Measurements from ENCODE around the gene TNFSF11.
"Not testable (repeated sequence)": the region's sequence is repeated elsewhere in the genome, so short reads cannot be mapped to it uniquely, and the experiment has no call there.

The TNFSF11 gene

DNA sequence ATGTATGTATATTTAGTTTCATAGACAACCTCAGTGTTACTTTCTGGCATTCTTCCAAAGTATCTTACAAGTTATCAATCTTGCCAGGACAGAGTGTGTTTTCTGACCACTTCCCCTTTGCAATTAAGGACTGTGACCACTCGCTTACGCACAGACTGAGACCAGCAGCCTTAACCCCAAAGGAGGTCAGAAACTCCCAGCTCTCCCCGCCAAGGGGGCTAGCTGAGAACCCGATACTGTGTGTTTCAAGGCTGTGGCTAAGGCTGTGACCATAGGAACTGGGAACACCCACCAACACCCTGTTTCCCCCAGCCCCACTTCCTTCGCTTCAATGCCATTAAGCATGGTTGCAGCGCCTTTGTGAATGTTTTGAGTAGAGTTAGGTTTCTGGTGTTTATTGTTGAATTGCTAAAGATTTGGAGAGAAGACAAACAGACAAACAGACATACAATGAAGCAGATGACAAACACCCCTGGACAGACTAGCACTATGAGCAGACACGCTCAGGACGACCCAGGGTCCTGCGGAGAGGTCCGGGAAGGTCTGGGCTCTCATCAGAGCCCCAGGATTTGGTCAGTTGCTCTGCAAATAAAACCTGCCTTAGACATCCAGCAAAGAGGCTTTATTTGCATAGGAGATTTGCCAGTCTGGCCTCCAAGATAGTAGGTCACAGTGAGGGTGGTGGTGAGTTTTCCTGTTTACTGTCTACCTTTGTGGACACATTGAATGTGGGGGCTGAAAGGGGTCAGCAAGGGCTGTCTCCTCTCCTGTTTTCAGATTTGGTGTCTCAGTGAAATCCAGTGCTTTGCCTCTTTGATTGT is 25.0 kb upstream of the TNFSF11 start:
- peaks cover 4% of the 10 kb centered on the region for H3K27me3 Mint-ChIP-seq
- no peaks in the 10 kb centered on the region for H3K36me3 Mint-ChIP-seq (ENCODE audit: low read depth)
- peaks cover 39% of the 10 kb centered on the region for H3K4me1 Mint-ChIP-seq
- H3K4me3 Mint-ChIP-seq, result peak overlapping the region; percentile 47
- ATAC-seq (peak; percentile 57), DNase-seq (peak; percentile 23)
- peak overlapping the region; percentile 83 for H3K27ac Mint-ChIP-seq
- H3K9me3 Mint-ChIP-seq, result no peaks in the 10 kb centered on the region

GRCh38 chr13:42549552-42549936 is 24.4 kb upstream of the TNFSF11 start:
- H3K27ac Mint-ChIP-seq, result peak overlapping the region; percentile 83
- H3K4me3 Mint-ChIP-seq, result peak overlapping the region; percentile 47
- no peaks in the 10 kb centered on the region for H3K9me3 Mint-ChIP-seq
- DNase-seq, result peak; percentile 32
- H3K36me3 Mint-ChIP-seq (ENCODE audit: low read depth), result no peaks in the 10 kb centered on the region
- ATAC-seq, result peak; percentile 87
- H3K27me3 Mint-ChIP-seq, result peaks cover 4% of the 10 kb centered on the region
- peaks cover 39% of the 10 kb centered on the region for H3K4me1 Mint-ChIP-seq

GRCh38 chr13:42551611-42552010 is 22.3 kb upstream of the TNFSF11 start:
- ATAC-seq (no peak), DNase-seq (no peak)
- H3K4me3 Mint-ChIP-seq, result no peak overlapping the region
- H3K9me3 Mint-ChIP-seq, result no peaks in the 10 kb centered on the region
- H3K27ac Mint-ChIP-seq, result no peak overlapping the region
- H3K36me3 Mint-ChIP-seq (ENCODE audit: low read depth), result no peaks in the 10 kb centered on the region
- H3K4me1 Mint-ChIP-seq, result peaks cover 39% of the 10 kb centered on the region
- peaks cover 4% of the 10 kb centered on the region for H3K27me3 Mint-ChIP-seq

DNA sequence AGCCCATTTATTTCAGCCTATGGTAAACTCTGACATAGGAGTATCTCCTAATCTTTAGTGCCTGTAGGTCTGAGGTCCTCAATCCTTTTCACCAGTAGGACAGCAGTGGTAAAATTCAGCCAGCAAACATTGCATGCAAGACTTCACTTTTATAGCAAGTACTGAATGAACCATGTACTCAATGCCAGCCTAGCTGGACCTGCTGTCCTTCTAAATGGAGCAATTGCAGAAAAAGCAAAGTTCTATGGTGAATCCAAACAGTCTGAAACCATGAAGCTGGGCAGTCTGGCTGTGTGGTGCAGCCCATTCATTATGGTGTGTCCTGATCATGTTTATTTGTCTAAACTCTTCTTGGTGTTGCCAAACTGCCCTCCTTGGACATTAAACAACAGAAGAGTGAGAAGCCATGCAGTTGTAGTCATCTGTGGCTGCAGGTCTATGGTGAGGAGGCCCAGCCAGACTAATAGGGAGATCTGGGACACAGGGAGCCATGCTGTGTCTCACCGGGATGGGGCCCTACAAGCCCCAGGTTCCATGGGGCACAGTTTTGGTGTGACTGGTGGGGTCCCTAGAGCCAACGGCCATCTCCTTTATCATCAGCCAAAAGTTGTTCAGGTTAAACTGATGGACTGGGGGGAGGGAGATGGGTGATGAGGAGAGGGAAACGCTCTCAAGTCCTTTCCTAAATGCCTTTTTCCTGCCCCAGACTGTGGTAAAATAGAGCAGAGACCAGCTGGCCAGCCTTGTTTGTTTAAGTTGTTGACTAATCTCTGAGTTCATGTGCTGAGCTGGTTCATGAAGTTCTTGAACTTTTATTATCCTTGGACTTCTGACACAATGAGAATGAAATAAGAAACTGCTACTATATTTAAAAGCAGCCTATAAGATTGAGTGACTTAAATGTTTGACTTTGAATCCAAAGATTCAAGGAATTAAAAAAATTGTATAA is 20.6 kb upstream of the TNFSF11 start:
- DNase-seq (no peak), ATAC-seq (no peak)
- no peaks in the 10 kb centered on the region for H3K9me3 Mint-ChIP-seq
- H3K27ac Mint-ChIP-seq, result no peak overlapping the region
- H3K36me3 Mint-ChIP-seq (ENCODE audit: low read depth), result no peaks in the 10 kb centered on the region
- H3K4me3 Mint-ChIP-seq, result no peak overlapping the region
- peaks cover 27% of the 10 kb centered on the region for H3K4me1 Mint-ChIP-seq
- H3K27me3 Mint-ChIP-seq, result peaks cover 4% of the 10 kb centered on the region

DNA sequence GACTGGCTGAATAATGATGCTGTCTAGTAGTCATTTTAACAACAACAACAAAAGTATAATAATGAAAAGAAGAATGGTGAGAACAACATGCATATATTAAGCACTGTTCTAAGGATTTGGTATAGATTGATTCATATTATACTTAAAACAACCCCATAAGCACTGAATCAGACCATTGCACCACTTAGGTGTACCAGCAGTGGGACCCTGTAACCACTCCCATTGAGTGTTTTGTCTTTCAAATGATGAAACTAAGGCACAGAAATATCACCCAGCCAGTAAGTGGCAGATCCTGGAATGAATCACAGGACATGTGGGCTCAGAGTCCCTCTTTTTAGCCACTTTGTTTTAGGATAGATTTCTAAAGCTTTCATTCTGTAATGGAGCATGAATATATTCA is 14.9 kb upstream of the TNFSF11 start:
- ATAC-seq (peak; percentile 43), DNase-seq (no peak)
- H3K9me3 Mint-ChIP-seq, result peaks cover 3% of the 10 kb centered on the region
- peaks cover 3% of the 10 kb centered on the region for H3K36me3 Mint-ChIP-seq (ENCODE audit: low read depth)
- peaks cover 2% of the 10 kb centered on the region for H3K27me3 Mint-ChIP-seq
- H3K4me3 Mint-ChIP-seq, result no peak overlapping the region
- peaks cover 16% of the 10 kb centered on the region for H3K4me1 Mint-ChIP-seq
- no peak overlapping the region for H3K27ac Mint-ChIP-seq

- not testable (repeated sequence) for H3K4me3 Mint-ChIP-seq; DNase-seq; H3K36me3 Mint-ChIP-seq (ENCODE audit: low read depth); H3K9me3 Mint-ChIP-seq; H3K27me3 Mint-ChIP-seq; ATAC-seq; H3K27ac Mint-ChIP-seq
- H3K4me1 Mint-ChIP-seq, result peaks cover 16% of the 10 kb centered on the region
Measured at GRCh38 chr13:42559573-42560218, 14.3 kb upstream of the TNFSF11 start.

GRCh38 chr13:42560320-42560719 is 13.6 kb upstream of the TNFSF11 start:
- H3K27ac Mint-ChIP-seq; DNase-seq; H3K4me3 Mint-ChIP-seq; H3K27me3 Mint-ChIP-seq; H3K9me3 Mint-ChIP-seq; H3K36me3 Mint-ChIP-seq (ENCODE audit: low read depth); ATAC-seq: not testable (repeated sequence)
- H3K4me1 Mint-ChIP-seq, result peaks cover 16% of the 10 kb centered on the region

GRCh38 chr13:42561752-42562467 is 12.0 kb upstream of the TNFSF11 start:
- H3K27ac Mint-ChIP-seq, result peak overlapping the region; percentile 19
- H3K4me3 Mint-ChIP-seq, result no peak overlapping the region
- H3K4me1 Mint-ChIP-seq, result peaks cover 16% of the 10 kb centered on the region
- peaks cover 7% of the 10 kb centered on the region for H3K36me3 Mint-ChIP-seq (ENCODE audit: low read depth)
- H3K27me3 Mint-ChIP-seq, result peaks cover 7% of the 10 kb centered on the region
- H3K9me3 Mint-ChIP-seq, result peaks cover 3% of the 10 kb centered on the region
- ATAC-seq (peak; percentile 84), DNase-seq (no peak)

DNA sequence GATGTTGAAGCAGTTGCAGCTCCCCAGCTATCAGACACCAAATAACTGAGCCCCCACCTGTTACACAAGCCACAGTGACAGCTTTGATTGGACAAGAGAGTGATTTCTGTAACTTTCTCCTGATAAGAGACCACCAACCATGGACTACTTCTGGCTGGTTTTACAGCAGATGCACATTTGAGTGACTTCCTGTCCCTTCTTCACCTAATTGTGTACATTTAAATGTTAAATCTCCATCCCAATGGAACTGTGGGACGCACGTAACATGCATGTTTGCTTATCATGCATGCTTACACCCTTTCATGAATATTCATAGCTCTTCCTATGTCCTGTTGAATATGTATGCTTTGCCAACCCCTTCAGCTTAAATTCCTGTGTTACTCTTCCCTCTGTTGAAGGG is 6.0 kb upstream of the TNFSF11 start:
- peaks cover 15% of the 10 kb centered on the region for H3K9me3 Mint-ChIP-seq
- peaks cover 20% of the 10 kb centered on the region for H3K27me3 Mint-ChIP-seq
- peaks cover 7% of the 10 kb centered on the region for H3K36me3 Mint-ChIP-seq (ENCODE audit: low read depth)
- no peak for DNase-seq
- H3K4me1 Mint-ChIP-seq, result no peaks in the 10 kb centered on the region
- ATAC-seq, result no peak
- no peak overlapping the region for H3K27ac Mint-ChIP-seq
- H3K4me3 Mint-ChIP-seq, result no peak overlapping the region

- Mint-ChIP-seq H3K27me3 (peaks cover 23% of the 10 kb centered on the region), H3K36me3 (ENCODE audit: low read depth) (peaks cover under 1% of the 10 kb centered on the region), H3K4me1 (peaks cover 8% of the 10 kb centered on the region), H3K4me3 (no peak overlapping the region), H3K9me3 (peaks cover 11% of the 10 kb centered on the region), H3K27ac (no peak overlapping the region)
- no peak for ATAC-seq
- DNase-seq, result no peak
Measured at GRCh38 chr13:42569576-42570344, 4.2 kb upstream of the TNFSF11 start.

- Mint-ChIP-seq H3K4me1 (peaks cover 29% of the 10 kb centered on the region), H3K4me3 (no peak overlapping the region), H3K27me3 (peaks cover 33% of the 10 kb centered on the region), H3K36me3 (ENCODE audit: low read depth) (peaks cover 2% of the 10 kb centered on the region), H3K27ac (no peak overlapping the region), H3K9me3 (peaks cover 11% of the 10 kb centered on the region)
- DNase-seq (no peak), ATAC-seq (no peak)
Measured at GRCh38 chr13:42571895-42572294, 2.1 kb upstream of the TNFSF11 start.

- Mint-ChIP-seq H3K9me3 (peaks cover 11% of the 10 kb centered on the region), H3K27me3 (peaks cover 51% of the 10 kb centered on the region), H3K36me3 (ENCODE audit: low read depth) (peaks cover 4% of the 10 kb centered on the region), H3K4me1 (peaks cover 32% of the 10 kb centered on the region), H3K27ac (peak overlapping the region; percentile 80), H3K4me3 (peak overlapping the region; percentile 76)
- DNase-seq (peak; percentile 72), ATAC-seq (peak; percentile 87)
Measured at GRCh38 chr13:42574435-42575311, 721 bp downstream of the TNFSF11 start.

- Mint-ChIP-seq H3K27me3 (peaks cover 61% of the 10 kb centered on the region), H3K36me3 (ENCODE audit: low read depth) (peaks cover 4% of the 10 kb centered on the region), H3K4me1 (peaks cover 36% of the 10 kb centered on the region), H3K9me3 (peaks cover 11% of the 10 kb centered on the region), H3K4me3 (peak overlapping the region; percentile 76), H3K27ac (no peak overlapping the region)
- ATAC-seq (no peak), DNase-seq (no peak)
Measured at GRCh38 chr13:42575938-42576337, 2.0 kb downstream of the TNFSF11 start.

Data from activated naive CD8-positive, alpha-beta T cell treated with anti-CD3 and anti-CD28 coated beads, Interleukin-2, amount 50 U/mL, for 24 hours (primary cell).